ENCODE measurements around the gene IGLL1.
"Not testable (repeated sequence)": the region's sequence is repeated elsewhere in the genome, so short reads cannot be mapped to it uniquely, and the experiment has no call there.

DNA sequence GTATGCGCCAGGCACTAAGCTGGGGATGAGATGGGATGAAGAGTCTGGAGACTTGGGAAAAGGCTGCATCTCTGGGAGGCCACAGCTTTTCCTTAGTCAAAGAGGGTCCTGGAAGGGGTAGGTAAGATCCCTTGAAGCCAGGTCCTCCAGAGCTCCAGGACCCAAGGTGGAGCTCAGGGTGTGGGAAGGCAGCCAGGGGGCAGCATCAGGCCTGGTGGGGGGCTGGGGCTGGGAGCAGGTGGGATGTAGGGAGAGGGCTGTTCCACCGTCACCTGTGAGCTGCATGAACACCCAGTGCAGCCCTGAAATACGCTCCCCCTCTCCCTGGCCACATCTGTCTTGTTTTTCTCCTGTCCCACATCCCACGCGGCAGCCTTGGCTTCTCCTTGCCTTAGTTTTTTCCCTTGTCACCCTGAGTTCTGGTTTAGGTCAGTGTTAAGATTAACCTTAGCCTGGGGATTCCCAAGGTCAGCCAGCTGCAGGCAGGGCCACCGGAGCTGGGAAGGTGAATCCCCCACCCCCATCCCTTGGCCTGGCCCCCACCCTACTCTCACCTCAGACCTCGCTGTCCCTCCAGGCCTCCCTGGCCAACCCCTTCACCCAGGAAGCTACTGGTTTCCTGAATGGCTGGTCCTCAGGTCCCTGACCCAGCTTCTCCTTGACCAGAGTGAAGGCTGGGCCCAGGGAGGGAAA, 17.6 kb upstream of the IGLL1 start:
- TF ChIP-seq CTCF (IDR thresholded peaks at IDR 0.05; ENCODE audit: low read length); EZH2 (optimal IDR thresholded peaks at IDR 0.05; ENCODE audit: low read depth, low read length): not testable (repeated sequence)
